HTR-8/SVneo (cell line): ENCODE results near the gene LPP.

ENCODE experiments used
- DNase-seq: peaks from one replicate; pipeline ENCODE4 v3.0.0; 2011; ENCODE audit warnings: low spot score, mixed read lengths; ENCODE audit not compliant: insufficient read length
- FAIRE-seq: peaks from 2 replicates; lab custom pipeline; 2011; peaks lifted over from hg19 to GRCh38; lab: Jason Lieb, UNC

Gene LPP

GRCh38 chr3:188554404-188554803, 400.4 kb downstream of the LPP start:
- no peak for DNase-seq
- FAIRE-seq: no peak

DNA sequence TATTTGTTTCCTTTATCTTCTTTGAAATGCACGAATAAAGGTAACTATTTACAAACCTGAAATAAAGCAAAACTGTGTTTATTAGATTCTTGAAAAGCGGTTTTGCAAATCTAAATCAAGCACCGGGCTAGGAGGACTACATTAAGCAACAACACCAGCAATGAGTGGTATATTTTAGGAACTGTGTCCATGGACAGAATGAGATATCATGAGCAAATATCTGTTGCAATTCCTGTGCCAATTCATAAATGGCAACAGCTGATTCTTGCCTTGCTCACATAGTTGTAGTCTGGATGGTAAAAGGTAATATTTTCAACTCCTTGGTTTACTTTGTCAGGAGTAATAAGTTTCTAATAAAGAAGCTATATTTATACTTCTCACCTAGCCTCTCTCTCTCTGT, 403.3 kb downstream of the LPP start:
- DNase-seq (no peak), FAIRE-seq (no peak)

DNA sequence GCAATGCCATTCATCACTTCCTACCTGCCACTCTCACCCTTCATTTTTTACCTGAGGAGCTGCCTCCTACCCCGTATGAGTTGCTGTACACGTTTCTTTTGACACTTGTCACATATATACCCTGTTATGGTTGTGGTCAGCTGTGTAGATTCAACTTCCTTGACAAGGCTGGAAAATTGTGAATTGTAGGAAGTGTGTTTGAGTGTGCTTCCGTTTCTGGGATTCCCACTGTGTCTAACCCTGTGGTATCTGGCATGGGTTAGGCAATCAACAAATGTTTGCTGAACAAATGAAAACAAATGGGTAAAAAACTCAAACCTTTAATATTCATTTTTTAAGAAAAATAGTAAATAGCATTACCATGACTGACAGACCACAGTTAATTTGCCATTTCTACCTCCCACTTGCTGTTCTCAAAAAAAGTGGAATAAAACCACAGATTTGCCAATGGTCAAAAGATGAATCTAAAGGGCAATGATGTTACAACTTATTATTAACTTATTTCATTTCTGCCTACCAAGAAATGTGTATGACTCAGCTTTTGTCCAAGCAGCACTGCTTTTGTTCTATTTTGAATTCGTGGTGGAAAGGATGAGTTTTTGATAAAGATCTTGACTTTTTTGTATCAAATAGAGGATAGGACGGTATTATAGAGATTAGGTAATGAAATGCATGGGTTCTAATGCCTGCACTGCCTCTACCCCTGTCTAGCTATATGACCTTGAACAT, 404.6 kb downstream of the LPP start:
- FAIRE-seq (no peak), DNase-seq (no peak)

DNA sequence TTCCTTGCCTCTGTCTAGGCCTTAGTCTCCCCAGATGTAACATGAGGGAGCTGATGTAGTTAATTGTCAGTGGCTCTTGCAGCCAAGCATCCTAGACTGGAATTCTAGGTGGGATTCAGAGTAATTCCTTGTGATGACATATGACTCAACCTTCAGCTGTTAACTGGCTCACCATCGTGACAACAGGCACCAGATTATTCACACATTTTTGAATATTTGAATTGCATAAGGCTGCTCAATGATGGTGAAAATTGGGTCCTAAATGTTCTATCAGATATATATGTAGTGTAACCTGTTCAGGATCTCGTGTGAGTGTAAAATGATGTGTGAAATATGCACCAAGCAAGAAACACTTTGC, 405.1 kb downstream of the LPP start:
- DNase-seq: no peak
- FAIRE-seq: no peak

GRCh38 chr3:188559856-188560255, 405.9 kb downstream of the LPP start:
- DNase-seq (no peak), FAIRE-seq (no peak)

DNA sequence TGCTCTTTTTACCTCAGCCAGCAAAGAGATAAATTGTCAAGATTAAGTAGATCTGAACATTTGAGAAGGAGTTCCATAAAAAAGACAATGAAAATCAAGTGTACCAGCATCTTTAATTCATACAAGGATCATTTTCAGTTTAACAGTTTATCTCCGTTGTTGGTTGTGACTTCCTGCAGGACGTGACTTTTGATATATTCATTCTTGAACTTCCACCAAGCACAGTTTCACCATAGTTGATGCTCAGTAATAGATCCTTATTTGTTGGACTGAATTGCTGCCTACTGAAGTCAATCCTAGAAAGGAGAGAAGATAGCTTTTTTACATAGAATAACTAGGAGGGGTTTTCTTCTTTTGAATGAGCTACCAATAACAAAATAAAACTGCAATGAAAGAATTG, 408.2 kb downstream of the LPP start:
- DNase-seq (no peak), FAIRE-seq (no peak)

DNA sequence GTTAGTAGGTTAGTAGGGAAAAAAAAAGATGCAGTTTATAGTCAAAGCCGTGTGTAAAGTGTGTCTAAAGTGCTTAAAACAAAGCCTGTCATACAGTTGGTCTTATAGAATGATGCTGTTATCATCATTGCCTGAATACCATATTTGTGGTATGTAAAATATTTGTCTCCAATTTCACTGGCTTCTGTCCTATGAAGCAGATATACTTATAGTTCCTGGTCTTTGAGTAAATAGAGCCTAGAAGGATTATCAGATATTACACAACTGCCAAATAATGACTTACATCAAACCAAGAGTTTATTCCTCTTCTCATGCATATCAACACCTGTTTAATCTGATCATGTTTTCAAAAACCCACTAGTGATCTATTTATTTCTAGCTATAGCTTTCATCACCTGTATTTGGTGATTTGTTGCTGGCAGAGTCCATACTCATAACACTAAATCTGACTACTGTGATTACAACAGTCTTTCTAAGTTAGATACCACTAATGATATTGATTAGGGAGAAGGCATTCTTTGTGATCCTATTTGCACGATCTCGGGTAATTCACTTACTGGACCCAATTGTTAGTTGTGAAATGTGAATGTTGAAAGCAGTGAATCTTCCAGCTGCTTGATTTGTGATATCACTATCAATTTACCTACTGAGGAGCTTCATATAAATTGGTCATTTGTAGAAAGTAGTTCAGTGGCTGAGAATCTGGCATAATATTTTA, 413.7 kb downstream of the LPP start:
- DNase-seq: peak; percentile 3
- FAIRE-seq: peak; percentile 57

- FAIRE-seq (no peak), DNase-seq (no peak)
Measured at GRCh38 chr3:188568736-188569135, 414.8 kb downstream of the LPP start.

- DNase-seq: no peak
- FAIRE-seq: no peak
Measured at GRCh38 chr3:188571531-188572095, 417.7 kb downstream of the LPP start.

DNA sequence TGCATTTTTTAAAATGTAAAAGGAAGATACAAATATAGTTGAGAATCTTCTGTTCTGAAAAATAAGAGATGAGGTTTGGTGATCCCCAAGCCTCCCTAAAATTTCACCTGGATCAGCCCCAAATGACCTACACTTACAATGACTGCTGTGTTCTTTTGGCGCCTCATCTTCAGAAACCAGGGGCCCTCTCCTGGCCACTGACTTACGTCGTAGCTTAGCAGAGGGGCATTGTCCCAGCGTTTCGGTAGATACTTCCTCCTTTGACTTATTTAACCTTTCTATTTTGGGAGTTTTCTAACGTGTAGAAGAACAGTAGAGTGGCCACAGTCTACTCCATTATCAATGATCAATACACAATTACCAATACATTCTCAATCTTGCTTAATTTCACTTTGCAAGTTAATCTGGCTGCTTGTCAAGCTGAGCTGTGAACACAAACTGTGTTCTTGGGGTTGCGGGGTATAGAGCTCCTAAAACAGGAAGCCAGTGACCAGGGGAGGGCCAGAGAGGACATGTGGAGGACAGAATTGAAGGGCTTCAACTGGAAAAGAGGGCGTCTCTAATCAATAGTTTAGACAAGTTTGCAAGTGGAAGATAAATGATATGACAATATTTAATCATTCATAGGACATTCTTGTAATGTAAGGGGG, 419.5 kb downstream of the LPP start:
- no peak for DNase-seq
- peak; percentile 33 for FAIRE-seq

DNA sequence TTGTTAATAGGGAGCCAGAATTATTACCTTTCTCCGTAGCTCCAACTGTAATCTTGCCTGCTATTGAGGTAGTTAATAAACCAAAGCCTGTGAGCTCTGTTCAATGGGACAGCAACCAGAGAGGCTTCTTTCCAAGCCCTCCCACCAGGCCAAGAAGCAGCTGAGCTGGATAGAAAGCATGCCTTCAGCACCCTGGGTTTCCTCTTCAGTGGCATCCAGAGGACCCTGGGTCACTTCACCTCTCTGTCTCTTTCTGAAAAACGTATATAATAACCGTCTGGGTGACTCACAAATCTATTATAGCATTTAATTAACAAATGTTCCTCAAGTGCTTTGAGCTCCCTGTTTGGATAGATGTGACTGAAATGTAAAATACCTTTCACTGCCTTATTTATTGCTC, 420.0 kb downstream of the LPP start:
- no peak for FAIRE-seq
- no peak for DNase-seq

GRCh38 chr3:188574885-188575284, 420.9 kb downstream of the LPP start:
- FAIRE-seq: no peak

GRCh38 chr3:188575501-188575900, 421.5 kb downstream of the LPP start:
- no peak for FAIRE-seq
- DNase-seq: no peak

More at GRCh38 chr3:188574885-188575284, 420.9 kb downstream of the LPP start:
- no peak for DNase-seq

GRCh38 chr3:188577539-188577938, 423.6 kb downstream of the LPP start:
- DNase-seq (no peak), FAIRE-seq (no peak)

DNA sequence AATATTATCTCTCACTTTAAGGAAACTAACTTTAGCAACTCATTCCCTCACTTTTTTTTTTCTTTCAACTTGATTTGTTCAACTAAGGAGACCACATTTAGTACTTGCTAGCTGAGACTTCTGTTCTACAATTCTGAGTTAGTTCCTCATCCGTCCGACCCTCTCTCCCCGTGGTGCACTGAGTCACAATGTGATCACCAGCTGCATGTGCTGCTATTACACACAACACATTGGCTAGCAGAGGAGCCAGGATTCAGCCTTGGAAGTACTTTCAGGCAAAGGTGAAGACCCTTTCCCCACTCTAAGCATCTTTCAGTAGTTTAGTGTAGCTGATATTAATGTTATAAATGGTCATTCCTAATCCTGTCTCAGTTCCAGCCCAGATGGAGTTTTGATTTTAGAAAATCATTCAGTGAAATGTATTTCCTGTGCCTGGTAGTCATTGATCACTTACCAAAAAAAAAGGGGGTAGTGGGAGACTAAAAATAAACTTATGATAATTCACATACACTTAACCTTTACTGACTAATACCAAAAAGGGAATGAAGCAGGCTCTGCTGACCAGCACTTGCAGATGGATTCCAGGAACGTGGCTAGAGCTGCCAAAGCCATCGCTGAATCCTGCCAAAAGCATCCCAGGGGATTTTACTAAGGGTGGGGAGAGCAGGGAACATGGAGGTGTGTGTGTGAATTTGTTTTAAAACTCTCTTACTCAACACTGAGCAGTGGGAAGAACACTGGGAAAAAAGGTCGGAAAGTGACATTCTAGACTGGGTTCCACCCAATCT, 424.8 kb downstream of the LPP start:
- FAIRE-seq: no peak
- no peak for DNase-seq

- FAIRE-seq (no peak), DNase-seq (no peak)
Measured at GRCh38 chr3:188580223-188580622, 426.3 kb downstream of the LPP start.

DNA sequence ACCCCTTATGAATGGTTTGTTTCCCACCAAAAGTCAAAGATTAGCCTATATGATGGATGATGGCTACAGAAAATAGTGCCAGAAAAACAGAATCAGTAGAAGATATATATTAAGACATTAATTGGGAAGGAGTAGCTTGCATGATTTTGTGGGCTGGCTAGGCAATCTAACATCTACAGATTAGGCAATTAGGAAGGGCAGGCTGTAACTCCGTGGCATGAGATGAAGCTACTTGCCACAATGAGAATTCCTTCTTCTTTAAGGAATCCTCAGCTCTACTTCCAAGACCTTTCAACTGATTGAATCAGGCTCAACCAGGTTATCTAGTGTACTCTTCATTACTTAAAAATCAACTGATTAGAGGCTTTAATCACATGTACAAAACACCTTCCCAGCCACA, 426.7 kb downstream of the LPP start:
- no peak for FAIRE-seq

DNA sequence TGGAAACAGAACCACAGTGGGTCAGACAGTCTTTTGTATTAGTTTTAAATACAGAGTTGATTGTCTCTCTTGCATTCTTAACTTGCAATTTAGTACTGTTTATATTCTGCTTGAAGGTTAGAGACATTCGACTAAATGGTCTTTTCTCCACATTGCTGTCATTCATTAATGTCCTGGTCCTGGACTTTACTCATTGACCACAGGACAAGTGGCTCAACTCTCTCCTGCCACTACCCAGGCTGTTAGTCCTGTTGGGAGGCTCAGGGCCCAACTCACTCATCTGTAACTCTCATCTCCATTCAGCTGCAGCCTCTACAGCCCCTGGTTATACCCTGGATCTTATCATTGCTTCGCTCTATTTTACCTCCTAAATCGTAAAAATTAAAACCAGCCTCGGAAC, 427.4 kb downstream of the LPP start:
- DNase-seq: no peak
- FAIRE-seq: no peak

More for the DNA sequence above, 426.7 kb downstream of the LPP start:
- DNase-seq: no peak

DNA sequence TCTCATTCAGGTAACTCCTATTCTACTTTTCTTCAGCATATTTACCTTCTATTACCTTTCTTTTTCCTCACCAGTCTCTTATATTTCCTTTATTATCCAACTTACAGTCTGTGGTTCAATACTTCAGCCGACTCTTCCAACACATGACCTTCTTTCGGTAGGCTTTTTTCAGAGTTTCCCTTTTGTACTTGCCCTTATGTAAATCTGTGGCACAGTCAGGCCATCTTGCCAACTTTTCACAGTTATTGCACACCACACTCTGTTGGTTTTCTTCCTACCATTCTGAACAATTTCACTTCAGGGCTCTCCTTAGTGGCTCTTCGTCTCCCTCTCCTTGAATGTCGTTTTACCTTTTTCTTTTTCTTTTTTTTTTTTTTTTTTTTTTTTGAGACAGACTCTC, 427.8 kb downstream of the LPP start:
- FAIRE-seq: no peak
- DNase-seq: no peak
